Transverse colon (tissue), 4 donors: ENCODE results near the gene ARID3A.

ENCODE experiments used
- EP300 ChIP-seq: sonication (generic); formaldehyde crosslinking; IDR thresholded peaks from one replicate; pipeline ENCODE4 v1.6.1; 2017; ENCODE audit warnings: antibody characterized with exemption, low read depth
- POLR2A ChIP-seq: fragments of 450-650 bp; IDR thresholded peaks from one replicate; pipeline ENCODE4 v1.6.1; 2016; ENCODE audit warnings: antibody characterized with exemption, mild to moderate bottlenecking, moderate library complexity
- POLR2AphosphoS5 ChIP-seq, 3 donors: sonication (generic); formaldehyde crosslinking; IDR thresholded peaks; one replicate each; pipeline ENCODE4 v1.6.1; 2016; ENCODE audit warnings: antibody characterized with exemption in 3 of 3
- TF ChIP-seq, protein P1 (sequence below), 5 experiments: fragments of 200-600 bp in 3 of 5; fragments of 450-650 bp in 2 of 5; sonication (generic) in 3 of 5; IDR thresholded peaks; 1 replicate in 2 of 5; 2 replicates in 3 of 5; pipeline ENCODE4 v1.5.1; 2016 to 2017; ENCODE audit warnings: antibody characterized with exemption in 5 of 5, inconsistent platforms in 3 of 5, mild to moderate bottlenecking in 2 of 5, moderate library complexity in 1 of 5

GRCh38 chr19:927351-927779 lies 1.5 kb downstream of the ARID3A start:
- TF ChIP-seq, protein P1, sequence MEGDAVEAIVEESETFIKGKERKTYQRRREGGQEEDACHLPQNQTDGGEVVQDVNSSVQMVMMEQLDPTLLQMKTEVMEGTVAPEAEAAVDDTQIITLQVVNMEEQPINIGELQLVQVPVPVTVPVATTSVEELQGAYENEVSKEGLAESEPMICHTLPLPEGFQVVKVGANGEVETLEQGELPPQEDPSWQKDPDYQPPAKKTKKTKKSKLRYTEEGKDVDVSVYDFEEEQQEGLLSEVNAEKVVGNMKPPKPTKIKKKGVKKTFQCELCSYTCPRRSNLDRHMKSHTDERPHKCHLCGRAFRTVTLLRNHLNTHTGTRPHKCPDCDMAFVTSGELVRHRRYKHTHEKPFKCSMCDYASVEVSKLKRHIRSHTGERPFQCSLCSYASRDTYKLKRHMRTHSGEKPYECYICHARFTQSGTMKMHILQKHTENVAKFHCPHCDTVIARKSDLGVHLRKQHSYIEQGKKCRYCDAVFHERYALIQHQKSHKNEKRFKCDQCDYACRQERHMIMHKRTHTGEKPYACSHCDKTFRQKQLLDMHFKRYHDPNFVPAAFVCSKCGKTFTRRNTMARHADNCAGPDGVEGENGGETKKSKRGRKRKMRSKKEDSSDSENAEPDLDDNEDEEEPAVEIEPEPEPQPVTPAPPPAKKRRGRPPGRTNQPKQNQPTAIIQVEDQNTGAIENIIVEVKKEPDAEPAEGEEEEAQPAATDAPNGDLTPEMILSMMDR (IDR thresholded peaks at IDR 0.05), result no peak
- no peak for TF ChIP-seq POLR2AphosphoS5 (IDR thresholded peaks at IDR 0.05)
- no peak for TF ChIP-seq POLR2A
- no peak for TF ChIP-seq EP300
